GM18907 (cell line): Measurements from ENCODE around the gene NR4A1.
A peak's percentile ranks its signal among the peaks of the same experiment; 100 is the strongest.

Source experiments
- ATAC-seq: cut with Tn5 transposase; IDR thresholded peaks from one replicate; pipeline ENCODE4 v1.9.1; 2021; ENCODE audit warnings: mild to moderate bottlenecking, moderate library complexity; ENCODE audit not compliant: unreplicated experiment

The NR4A1 gene

GRCh38 chr12:52056801-52057637, 5.8 kb downstream of the NR4A1 start:
- ATAC-seq, result no peak

- ATAC-seq, result no peak
Observed at GRCh38 chr12:52057638-52058576, 6.7 kb downstream of the NR4A1 start.

- ATAC-seq, result no peak
Observed at GRCh38 chr12:52058631-52059361, 7.6 kb downstream of the NR4A1 start.

GRCh38 chr12:52059582-52060497, 8.6 kb downstream of the NR4A1 start:
- ATAC-seq, result no peak

GRCh38 chr12:52060498-52061177, 9.4 kb downstream of the NR4A1 start:
- no peak for ATAC-seq

- no peak for ATAC-seq
Observed at GRCh38 chr12:52061470-52062166, 10.4 kb downstream of the NR4A1 start.

- no peak for ATAC-seq
Observed at GRCh38 chr12:52062167-52063081, 11.2 kb downstream of the NR4A1 start.

- no peak for ATAC-seq
Observed at GRCh38 chr12:52063082-52063924, 12.1 kb downstream of the NR4A1 start.

- ATAC-seq, result no peak
Observed at GRCh38 chr12:52063981-52064649, 12.9 kb downstream of the NR4A1 start.

GRCh38 chr12:52066346-52067080, 15.3 kb downstream of the NR4A1 start:
- no peak for ATAC-seq

- ATAC-seq, result no peak
Observed at GRCh38 chr12:52067081-52067374, 15.8 kb downstream of the NR4A1 start.

GRCh38 chr12:52069327-52070184, 18.3 kb downstream of the NR4A1 start, which contains the start of gene ATG101:
Gene ATG101 (plus strand): TSS chr12:52069978. CDS start chr12:52073651, 3,673 bp downstream.
- ATAC-seq, result peak; percentile 95

- ATAC-seq, result peak; percentile 23
Observed at GRCh38 chr12:52070185-52070925, 19.1 kb downstream of the NR4A1 start.
